ENCODE data around the gene MDM2.
"Not testable (repeated sequence)": the region's sequence is repeated elsewhere in the genome, so short reads cannot be mapped to it uniquely, and the experiment has no call there.

The MDM2 gene

DNA sequence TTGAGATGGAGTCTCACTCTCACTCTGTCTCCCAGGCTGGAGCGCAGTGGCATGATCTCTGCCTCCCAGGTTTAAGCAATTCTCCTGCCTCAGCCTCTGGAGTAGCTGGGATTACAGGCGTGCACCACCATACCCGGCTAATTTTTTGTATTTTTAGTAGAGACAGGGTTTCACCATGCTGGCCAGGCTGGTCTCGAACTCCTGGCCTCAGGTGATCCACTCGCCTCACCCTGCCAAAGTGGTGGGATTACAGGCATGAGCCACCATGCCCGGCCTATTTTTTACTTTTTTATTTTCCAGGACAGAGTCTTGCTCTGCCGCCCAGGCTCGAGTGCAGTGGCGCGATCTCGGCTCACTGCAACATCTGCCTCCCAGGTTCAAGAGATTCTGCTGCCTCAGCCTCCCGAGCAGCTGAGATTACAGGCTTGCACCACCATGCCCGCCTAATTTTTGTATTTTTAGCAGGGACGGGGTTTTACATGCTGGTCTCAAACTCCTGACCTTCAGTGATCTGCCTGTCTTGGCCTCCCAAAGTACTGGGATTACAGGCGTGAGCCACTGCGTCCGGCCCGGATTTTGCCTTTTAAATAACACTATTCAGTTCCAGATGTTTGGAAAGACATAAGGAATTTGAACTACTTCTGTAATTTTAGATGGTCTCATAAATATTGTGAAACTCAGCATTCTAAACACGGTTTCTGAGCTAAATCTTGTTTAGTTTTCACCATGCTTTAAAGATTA lies 4.9 kb upstream of the MDM2 start:
- ATAC-seq = not testable (repeated sequence)

DNA sequence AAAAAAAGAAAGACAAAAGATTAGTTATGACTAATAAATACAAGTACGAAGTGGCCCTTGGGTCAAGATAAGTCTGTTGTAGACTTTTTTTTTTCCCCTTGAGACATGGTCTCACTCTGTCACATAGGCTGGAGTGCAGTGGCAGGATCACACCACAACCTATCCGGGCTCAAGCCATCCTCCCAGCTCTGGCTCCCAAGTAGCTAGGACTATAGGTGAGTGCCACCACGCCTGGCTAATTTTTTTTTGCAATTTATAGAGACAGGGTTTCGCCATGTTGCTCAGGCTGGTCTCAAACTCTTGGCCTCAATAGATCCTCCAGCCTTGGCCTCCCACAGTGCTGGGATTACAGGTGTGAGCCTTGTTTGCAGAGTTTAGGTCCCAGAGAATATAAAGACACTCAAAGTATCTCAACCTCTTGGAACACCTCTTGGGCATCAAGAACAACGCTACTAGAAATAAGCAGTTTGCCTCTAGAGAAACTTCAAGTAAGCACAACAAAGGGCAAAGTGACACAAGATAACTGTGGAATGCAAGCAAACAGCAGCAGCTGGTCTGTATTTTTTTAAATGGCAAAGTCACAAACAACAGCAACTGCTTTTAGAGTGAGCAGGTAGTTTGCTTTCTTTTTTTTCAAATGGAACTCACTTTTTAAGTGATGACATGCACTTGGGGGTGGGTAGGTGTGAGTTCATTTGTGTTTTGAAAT lies 3.9 kb upstream of the MDM2 start:
- ATAC-seq = no peak
- TF ChIP-seq CSDC2 (CRISPR knock-in tag; IDR thresholded peaks at IDR 0.05) (no peak), ZFP30 (CRISPR knock-in tag; IDR thresholded peaks at IDR 0.05) (no peak), RARB (CRISPR knock-in tag; IDR thresholded peaks at IDR 0.05) (no peak), TOX (CRISPR knock-in tag; IDR thresholded peaks at IDR 0.05; ENCODE audit: borderline replicate concordance) (no peak), CREB5 (CRISPR knock-in tag; IDR thresholded peaks at IDR 0.05; ENCODE audit: low read depth) (no peak), SNAI2 (CRISPR knock-in tag; IDR thresholded peaks at IDR 0.05) (no peak), ESRRG (CRISPR knock-in tag; IDR thresholded peaks at IDR 0.05) (no peak), ZNF565 (CRISPR knock-in tag; conservative IDR thresholded peaks at IDR 0.05; ENCODE audit: low read depth) (no peak), OSR1 (CRISPR knock-in tag; IDR thresholded peaks at IDR 0.05) (no peak)
- TF ChIP-seq, protein P1, sequence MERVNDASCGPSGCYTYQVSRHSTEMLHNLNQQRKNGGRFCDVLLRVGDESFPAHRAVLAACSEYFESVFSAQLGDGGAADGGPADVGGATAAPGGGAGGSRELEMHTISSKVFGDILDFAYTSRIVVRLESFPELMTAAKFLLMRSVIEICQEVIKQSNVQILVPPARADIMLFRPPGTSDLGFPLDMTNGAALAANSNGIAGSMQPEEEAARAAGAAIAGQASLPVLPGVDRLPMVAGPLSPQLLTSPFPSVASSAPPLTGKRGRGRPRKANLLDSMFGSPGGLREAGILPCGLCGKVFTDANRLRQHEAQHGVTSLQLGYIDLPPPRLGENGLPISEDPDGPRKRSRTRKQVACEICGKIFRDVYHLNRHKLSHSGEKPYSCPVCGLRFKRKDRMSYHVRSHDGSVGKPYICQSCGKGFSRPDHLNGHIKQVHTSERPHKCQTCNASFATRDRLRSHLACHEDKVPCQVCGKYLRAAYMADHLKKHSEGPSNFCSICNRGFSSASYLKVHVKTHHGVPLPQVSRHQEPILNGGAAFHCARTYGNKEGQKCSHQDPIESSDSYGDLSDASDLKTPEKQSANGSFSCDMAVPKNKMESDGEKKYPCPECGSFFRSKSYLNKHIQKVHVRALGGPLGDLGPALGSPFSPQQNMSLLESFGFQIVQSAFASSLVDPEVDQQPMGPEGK (CRISPR knock-in tag; IDR thresholded peaks at IDR 0.05; ENCODE audit: borderline replicate concordance) = no peak
- TF ChIP-seq, protein P2, sequence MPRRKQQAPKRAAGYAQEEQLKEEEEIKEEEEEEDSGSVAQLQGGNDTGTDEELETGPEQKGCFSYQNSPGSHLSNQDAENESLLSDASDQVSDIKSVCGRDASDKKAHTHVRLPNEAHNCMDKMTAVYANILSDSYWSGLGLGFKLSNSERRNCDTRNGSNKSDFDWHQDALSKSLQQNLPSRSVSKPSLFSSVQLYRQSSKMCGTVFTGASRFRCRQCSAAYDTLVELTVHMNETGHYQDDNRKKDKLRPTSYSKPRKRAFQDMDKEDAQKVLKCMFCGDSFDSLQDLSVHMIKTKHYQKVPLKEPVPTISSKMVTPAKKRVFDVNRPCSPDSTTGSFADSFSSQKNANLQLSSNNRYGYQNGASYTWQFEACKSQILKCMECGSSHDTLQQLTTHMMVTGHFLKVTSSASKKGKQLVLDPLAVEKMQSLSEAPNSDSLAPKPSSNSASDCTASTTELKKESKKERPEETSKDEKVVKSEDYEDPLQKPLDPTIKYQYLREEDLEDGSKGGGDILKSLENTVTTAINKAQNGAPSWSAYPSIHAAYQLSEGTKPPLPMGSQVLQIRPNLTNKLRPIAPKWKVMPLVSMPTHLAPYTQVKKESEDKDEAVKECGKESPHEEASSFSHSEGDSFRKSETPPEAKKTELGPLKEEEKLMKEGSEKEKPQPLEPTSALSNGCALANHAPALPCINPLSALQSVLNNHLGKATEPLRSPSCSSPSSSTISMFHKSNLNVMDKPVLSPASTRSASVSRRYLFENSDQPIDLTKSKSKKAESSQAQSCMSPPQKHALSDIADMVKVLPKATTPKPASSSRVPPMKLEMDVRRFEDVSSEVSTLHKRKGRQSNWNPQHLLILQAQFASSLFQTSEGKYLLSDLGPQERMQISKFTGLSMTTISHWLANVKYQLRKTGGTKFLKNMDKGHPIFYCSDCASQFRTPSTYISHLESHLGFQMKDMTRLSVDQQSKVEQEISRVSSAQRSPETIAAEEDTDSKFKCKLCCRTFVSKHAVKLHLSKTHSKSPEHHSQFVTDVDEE (CRISPR knock-in tag; IDR thresholded peaks at IDR 0.05) = no peak

- no peak for ATAC-seq
- TF ChIP-seq ISL1 (CRISPR knock-in tag; IDR thresholded peaks at IDR 0.05) (no peak), TCF4 (CRISPR knock-in tag; IDR thresholded peaks at IDR 0.05; ENCODE audit: borderline replicate concordance) (no peak), RARB (CRISPR knock-in tag; IDR thresholded peaks at IDR 0.05) (no peak), ZC3H10 (CRISPR knock-in tag; IDR thresholded peaks at IDR 0.05) (no peak), ZNF565 (CRISPR knock-in tag; conservative IDR thresholded peaks at IDR 0.05; ENCODE audit: low read depth) (no peak)
These were observed 3.1 kb upstream of the MDM2 start for GRCh38 chr12:68804657-68805591.

- ATAC-seq = no peak
- TF ChIP-seq CSDC2 (CRISPR knock-in tag; IDR thresholded peaks at IDR 0.05) (no peak), GLIS3 (CRISPR knock-in tag; IDR thresholded peaks at IDR 0.05) (no peak), TOX (CRISPR knock-in tag; IDR thresholded peaks at IDR 0.05; ENCODE audit: borderline replicate concordance) (no peak)
- TF ChIP-seq, protein P2 (CRISPR knock-in tag; IDR thresholded peaks at IDR 0.05) = no peak
These were observed 2.3 kb upstream of the MDM2 start for GRCh38 chr12:68805592-68806120.
